Cerebellar cortex (tissue), 1 donor: ENCODE measurements around the gene ZSWIM5.
"Not testable (repeated sequence)": the region's sequence is repeated elsewhere in the genome, so short reads cannot be mapped to it uniquely, and the experiment has no call there.

Source experiments
- DNase-seq: peaks from one replicate; pipeline ENCODE4 v3.0.0-alpha.2; 2015; ENCODE audit warnings: low spot score

The ZSWIM5 gene

DNA sequence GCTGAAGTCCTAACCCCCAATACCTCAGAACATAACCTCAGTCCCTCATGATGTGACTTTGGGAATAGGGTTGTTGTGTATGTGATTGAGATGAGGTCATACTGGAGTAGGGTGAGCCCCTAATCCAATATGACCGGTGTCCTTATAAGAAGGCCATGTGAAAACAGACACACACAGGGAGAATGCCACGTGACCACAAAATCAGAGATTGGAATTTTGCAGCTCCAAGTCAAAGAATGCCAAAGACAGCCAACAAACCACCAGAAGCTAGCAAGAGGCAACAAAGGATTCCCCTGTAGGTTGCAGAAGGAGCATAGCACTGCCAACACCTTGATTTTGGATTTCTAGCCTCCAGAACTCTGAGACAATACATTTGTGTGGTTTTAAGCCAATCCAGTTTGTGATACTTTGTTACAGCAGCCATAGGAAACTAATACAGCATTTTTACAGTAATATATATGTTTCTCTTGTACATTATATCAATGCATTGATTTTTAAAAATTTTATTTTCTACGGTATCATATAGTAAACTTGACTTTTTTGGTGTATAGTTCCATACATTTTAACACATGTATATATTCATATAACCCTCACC lies 5.4 kb downstream of the ZSWIM5 start:
- DNase-seq: no peak

DNA sequence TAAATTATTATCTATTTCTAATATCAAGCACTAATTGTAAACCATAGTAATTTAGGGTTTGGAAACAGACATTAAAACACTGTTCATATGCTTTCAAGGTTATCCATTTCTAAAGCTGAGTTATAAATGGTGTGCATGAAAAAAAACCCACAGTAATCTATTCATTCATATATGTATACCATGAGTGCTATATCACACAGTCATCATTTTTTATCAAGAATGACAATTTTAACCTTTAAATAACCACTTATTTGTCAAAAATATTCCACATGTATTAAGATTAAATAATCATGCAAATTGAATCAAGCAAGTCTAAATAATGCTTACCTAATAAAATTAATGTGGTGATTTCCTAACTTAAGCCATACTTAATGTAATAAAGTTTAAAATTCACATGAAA lies 6.0 kb downstream of the ZSWIM5 start:
- DNase-seq: no peak

GRCh38 chr1:45198185-45198584 lies 8.2 kb downstream of the ZSWIM5 start:
- no peak for DNase-seq

DNA sequence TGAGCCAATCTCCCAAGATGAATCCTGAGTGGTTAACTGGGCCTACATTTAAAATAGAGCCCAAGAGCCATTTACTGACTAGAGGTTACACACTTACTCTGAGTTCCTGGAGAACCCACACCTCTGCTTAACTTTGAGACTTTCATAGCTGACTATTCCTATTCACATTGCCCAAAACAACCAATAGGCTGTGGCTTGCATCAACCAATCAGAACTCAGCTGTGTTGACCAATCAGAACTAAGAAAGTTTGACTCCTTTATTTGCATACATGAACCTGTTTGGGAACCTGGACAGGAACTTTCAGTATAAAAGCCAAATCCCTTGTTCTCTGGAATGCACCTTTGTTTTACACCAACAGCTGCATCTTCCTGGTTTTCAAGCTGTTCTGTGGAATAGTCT lies 9.5 kb downstream of the ZSWIM5 start:
- DNase-seq: no peak

- DNase-seq: no peak
Observed at GRCh38 chr1:45191418-45191783, 15.0 kb downstream of the ZSWIM5 start.

GRCh38 chr1:45187725-45188124 lies 18.7 kb downstream of the ZSWIM5 start:
- DNase-seq: no peak

DNA sequence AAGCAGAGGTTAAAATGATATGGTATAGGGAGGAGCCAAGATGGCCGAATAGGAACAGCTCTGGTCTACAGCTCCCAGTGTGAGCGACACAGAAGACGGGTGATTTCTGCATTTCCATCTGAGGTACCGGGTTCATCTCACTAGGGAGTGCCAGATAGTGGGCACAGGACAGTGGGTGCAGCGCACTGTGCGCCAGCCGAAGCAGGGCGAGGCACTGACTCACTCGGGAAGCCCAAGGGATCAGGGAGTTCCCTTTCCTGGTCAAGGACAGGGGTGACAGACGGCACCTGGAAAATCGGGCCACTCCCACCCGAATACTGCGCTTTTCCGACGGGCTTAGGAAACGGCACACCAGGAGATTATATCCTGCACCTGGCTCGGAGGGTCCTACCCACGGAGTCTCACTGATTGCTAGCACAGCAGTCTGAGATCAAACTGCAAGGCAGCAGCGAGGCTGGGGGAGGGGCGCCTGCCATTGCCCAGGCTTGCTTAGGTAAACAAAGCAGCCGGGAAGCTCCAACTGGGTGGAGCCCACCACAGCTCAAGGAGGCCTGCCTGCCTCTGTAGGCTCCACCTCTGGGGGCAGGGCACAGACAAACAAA lies 26.4 kb downstream of the ZSWIM5 start:
- not testable (repeated sequence) for DNase-seq

GRCh38 chr1:45177452-45177851 lies 29.0 kb downstream of the ZSWIM5 start:
- DNase-seq: no peak

GRCh38 chr1:45172764-45173163 lies 33.6 kb downstream of the ZSWIM5 start:
- no peak for DNase-seq

- no peak for DNase-seq
Observed at GRCh38 chr1:45172005-45172404, 34.4 kb downstream of the ZSWIM5 start.

- DNase-seq: no peak
Observed at GRCh38 chr1:45171575-45171974, 34.8 kb downstream of the ZSWIM5 start.

DNA sequence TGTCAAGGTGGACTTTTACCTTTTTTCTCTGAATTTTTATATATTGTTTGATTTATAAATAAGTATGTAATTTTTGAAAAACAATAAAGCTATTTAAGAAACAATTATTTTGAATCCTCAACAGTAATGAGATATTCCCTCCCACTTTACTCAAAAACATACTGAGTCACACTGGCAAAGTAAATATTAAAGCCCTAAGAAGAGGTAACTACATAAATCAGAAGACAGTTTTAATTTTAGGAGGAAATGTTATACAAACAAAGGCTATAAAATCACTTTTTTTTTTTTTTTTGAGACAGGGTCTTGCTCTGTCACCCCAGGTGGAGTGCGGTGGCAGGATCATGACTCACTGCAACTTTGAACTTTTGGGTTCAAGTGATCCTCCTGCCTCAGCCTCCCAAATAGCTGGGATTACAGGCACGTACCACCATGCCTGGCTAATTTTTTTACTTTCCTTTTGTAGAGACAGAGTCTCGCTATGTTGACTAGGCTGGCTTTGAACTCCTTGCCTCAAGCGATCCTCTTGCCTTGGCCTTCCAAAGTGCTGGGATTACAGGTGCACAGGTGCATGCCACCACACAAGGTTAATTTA lies 36.2 kb downstream of the ZSWIM5 start:
- DNase-seq: no peak

- DNase-seq: not testable (repeated sequence)
Observed at GRCh38 chr1:45167947-45168346, 38.5 kb downstream of the ZSWIM5 start.

- DNase-seq: not testable (repeated sequence)
Observed at GRCh38 chr1:45164307-45164706, 42.1 kb downstream of the ZSWIM5 start.

DNA sequence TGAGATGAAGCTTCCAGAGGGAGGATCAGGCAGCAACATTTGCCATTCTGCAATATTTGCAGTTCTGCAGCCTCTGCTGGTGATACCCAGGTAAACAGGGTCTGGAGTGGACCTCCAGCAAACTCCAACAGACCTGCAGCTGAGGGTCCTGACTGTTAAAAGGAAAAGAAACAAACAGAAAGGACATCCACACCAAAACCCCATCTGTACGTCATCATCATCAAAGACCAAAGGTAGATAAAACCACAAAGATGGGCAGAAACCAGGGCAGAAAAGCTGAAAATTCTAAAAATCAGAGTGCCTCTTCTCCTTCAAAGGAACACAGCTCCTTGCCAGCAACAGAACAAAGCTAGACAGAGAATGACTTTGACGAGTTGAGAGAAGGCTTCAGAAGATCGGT lies 43.3 kb downstream of the ZSWIM5 start:
- DNase-seq: not testable (repeated sequence)

GRCh38 chr1:45162041-45163035 lies 44.1 kb downstream of the ZSWIM5 start:
- not testable (repeated sequence) for DNase-seq

GRCh38 chr1:45155957-45156356 lies 50.4 kb downstream of the ZSWIM5 start:
- no peak for DNase-seq

DNA sequence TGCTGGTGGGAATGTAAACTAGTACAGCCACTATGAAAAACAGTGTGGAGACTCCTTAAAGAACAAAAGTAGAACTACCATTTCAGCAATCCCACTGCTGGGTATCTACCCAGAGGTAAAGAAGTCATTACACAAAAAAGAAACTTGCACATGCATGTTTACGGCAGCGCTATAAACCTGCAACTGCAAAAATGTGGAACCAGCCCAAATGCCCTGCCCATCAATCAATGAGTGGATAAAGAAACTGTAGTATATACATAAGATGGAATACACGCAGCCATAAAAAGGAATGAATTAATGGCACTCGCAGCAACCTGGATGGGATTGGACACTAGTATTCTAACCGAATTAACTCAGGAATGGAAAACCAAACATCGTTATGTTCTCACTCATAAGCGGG lies 51.0 kb downstream of the ZSWIM5 start:
- DNase-seq: no peak

GRCh38 chr1:45152126-45152525 lies 54.3 kb downstream of the ZSWIM5 start:
- no peak for DNase-seq

- no peak for DNase-seq
Observed at GRCh38 chr1:45148209-45148825, 58.1 kb downstream of the ZSWIM5 start.

- no peak for DNase-seq
Observed at GRCh38 chr1:45146833-45147232, 59.6 kb downstream of the ZSWIM5 start.
